HEK293T (cell line): ENCODE results near the gene NFIX.

Experiments used
- ARNT ChIP-seq: fragments of 450-650 bp; IDR thresholded peaks from 2 replicates; pipeline ENCODE4 v1.6.1; 2017; ENCODE audit warnings: mild to moderate bottlenecking
- BHLHE40 ChIP-seq: fragments of 450-650 bp; IDR thresholded peaks from 2 replicates; pipeline ENCODE4 v1.6.1; 2016; ENCODE audit warnings: mild to moderate bottlenecking, moderate library complexity, borderline replicate concordance
- CTBP1 ChIP-seq: fragments of 450-650 bp; IDR thresholded peaks from 2 replicates; pipeline ENCODE4 v1.6.1; 2016; ENCODE audit warnings: borderline replicate concordance
- ELF4 ChIP-seq: fragments of 450-650 bp; IDR thresholded peaks from 2 replicates; pipeline ENCODE4 v1.6.1; 2017; ENCODE audit warnings: antibody characterized with exemption
- FOXK2 ChIP-seq: fragments of 450-650 bp; IDR thresholded peaks from 2 replicates; pipeline ENCODE4 v1.6.1; 2016; ENCODE audit warnings: mild to moderate bottlenecking
- HDGF ChIP-seq: fragments of 450-650 bp; IDR thresholded peaks from 2 replicates; pipeline ENCODE4 v1.6.1; 2017; ENCODE audit warnings: antibody characterized with exemption, borderline replicate concordance
- LEF1 ChIP-seq: fragments of 450-650 bp; IDR thresholded peaks from 2 replicates; pipeline ENCODE4 v1.6.1; 2017; ENCODE audit warnings: mild to moderate bottlenecking, borderline replicate concordance
- NFRKB ChIP-seq: fragments of 450-650 bp; IDR thresholded peaks from 2 replicates; pipeline ENCODE4 v1.6.1; 2016; ENCODE audit warnings: mild to moderate bottlenecking, moderate library complexity
- PKNOX1 ChIP-seq: fragments of 450-650 bp; IDR thresholded peaks from 2 replicates; pipeline ENCODE4 v1.6.1; 2016
- SP1 ChIP-seq: fragments of 450-650 bp; IDR thresholded peaks from 2 replicates; pipeline ENCODE4 v1.6.1; 2017
- SUZ12 ChIP-seq: fragments of 450-650 bp; IDR thresholded peaks from 2 replicates; pipeline ENCODE4 v1.6.1; 2016; ENCODE audit warnings: mild to moderate bottlenecking
- TARDBP ChIP-seq: fragments of 450-650 bp; IDR thresholded peaks from 2 replicates; pipeline ENCODE4 v1.6.1; 2016
- ZNF384 ChIP-seq: fragments of 450-650 bp; IDR thresholded peaks from 2 replicates; pipeline ENCODE4 v1.6.1; 2016

- TF ChIP-seq BHLHE40 (no peak), SP1 (no peak), PKNOX1 (no peak), HDGF (no peak), NFRKB (no peak), ARNT (no peak), CTBP1 (no peak), LEF1 (no peak), ELF4 (no peak), SUZ12 (no peak), ZNF384 (no peak), FOXK2 (no peak), TARDBP (no peak)
Observed at GRCh38 chr19:12953138-12953798, 42.0 kb upstream of the NFIX start.
